Measurements from ENCODE around the gene TIMM17B.

The TIMM17B gene

GRCh38 chrX:48911412-48912182 is 14.0 kb upstream of the TIMM17B start, which contains the start of gene SLC35A2:
TSS of gene SLC35A2 (minus strand) at chrX:48911646. CDS start at chrX:48911636, 10 bp downstream.
- H3K4me3 ChIP-seq (ENCODE audit: low read depth, low read length): peak within 1 kb of the TSS; percentile 82
- DNase-seq (ENCODE audit: low read depth): no peak
- TF ChIP-seq CTCF (IDR thresholded peaks at IDR 0.05; ENCODE audit: low read depth, low read length, missing control alignments): no peak

- TF ChIP-seq CTCF (IDR thresholded peaks at IDR 0.05; ENCODE audit: low read depth, low read length, missing control alignments): no peak
- peak overlapping the region; percentile 82 for H3K4me3 ChIP-seq (ENCODE audit: low read depth, low read length)
- DNase-seq (ENCODE audit: low read depth): no peak
Measured at GRCh38 chrX:48910926-48911411, 13.4 kb upstream of the TIMM17B start.

- H3K4me3 ChIP-seq (ENCODE audit: low read depth, low read length): no peak overlapping the region
- no peak for TF ChIP-seq CTCF (IDR thresholded peaks at IDR 0.05; ENCODE audit: low read depth, low read length, missing control alignments)
- DNase-seq (ENCODE audit: low read depth): no peak
Measured at GRCh38 chrX:48909703-48910294, 12.2 kb upstream of the TIMM17B start.

GRCh38 chrX:48908600-48908999 is 11.0 kb upstream of the TIMM17B start:
- no peak for DNase-seq (ENCODE audit: low read depth)
- no peak overlapping the region for H3K4me3 ChIP-seq (ENCODE audit: low read depth, low read length)
- TF ChIP-seq CTCF (IDR thresholded peaks at IDR 0.05; ENCODE audit: low read depth, low read length, missing control alignments): no peak

GRCh38 chrX:48905090-48905790 is 7.7 kb upstream of the TIMM17B start:
- TF ChIP-seq CTCF (IDR thresholded peaks at IDR 0.05; ENCODE audit: low read depth, low read length, missing control alignments): no peak
- no peak for DNase-seq (ENCODE audit: low read depth)
- no peak overlapping the region for H3K4me3 ChIP-seq (ENCODE audit: low read depth, low read length)

GRCh38 chrX:48904626-48905025 is 7.1 kb upstream of the TIMM17B start:
- TF ChIP-seq CTCF (IDR thresholded peaks at IDR 0.05; ENCODE audit: low read depth, low read length, missing control alignments): no peak
- DNase-seq (ENCODE audit: low read depth): no peak
- no peak overlapping the region for H3K4me3 ChIP-seq (ENCODE audit: low read depth, low read length)

All from GM12864 (cell line).